ENCODE data around the gene TWIST2. TPM values are rescaled to one million over a fixed set of nuclear protein-coding genes. Genes with fewer than 3 reads are reported as not detected.

Gene TWIST2
- polyA plus RNA-seq, 3 donors = 0.43 to 0.49 (median 0.43) TPM

- Mint-ChIP-seq H3K36me3 (no peaks in the 10 kb centered on the region), H3K4me1 (no peaks in the 10 kb centered on the region), H3K9me3 (no peaks in the 10 kb centered on the region), H3K4me3 (no peak overlapping the region), H3K27ac (peak overlapping the region in 1 of 7 donors; percentile 74), H3K27me3 (ENCODE audit: low read depth in 3 of 3) (peaks cover 9 to 23% (median 12%) of the 10 kb centered on the region in 3 donors)
- no peak overlapping the region for H3K9ac ChIP-seq (ENCODE audit: insufficient read depth, low read length, poor library complexity, severe bottlenecking)
- no peak overlapping the region for H3K4me3 ChIP-seq (replicated peaks in 1 of 3; ENCODE audit: low read depth in 2 of 3, low read length in 3 of 3)
- H3K9me3 ChIP-seq (replicated peaks in 1 of 2; ENCODE audit: control insufficient read depth in 1 of 2, insufficient read depth in 1 of 2, low read length in 2 of 2) = no peaks in the 10 kb centered on the region
- no peak overlapping the region for H3K4me2 ChIP-seq (replicated peaks; ENCODE audit: extremely low read depth, low read length, poor library complexity, severe bottlenecking)
- no peaks in the 10 kb centered on the region for H3K4me1 ChIP-seq (ENCODE audit: control insufficient read depth in 1 of 2, insufficient read depth in 2 of 2, low read length in 2 of 2)
- DNase-seq = no peak
- no peaks in the 10 kb centered on the region for H3K27me3 ChIP-seq (ENCODE audit: control insufficient read depth in 2 of 2, insufficient read depth in 2 of 2, low read length in 2 of 2)
- H3K27ac ChIP-seq (ENCODE audit: low read depth in 1 of 2, low read length in 2 of 2) = no peak overlapping the region
- no peak for TF ChIP-seq CTCF (IDR thresholded peaks at IDR 0.05)
- no peaks in the 10 kb centered on the region for H3K79me2 ChIP-seq (ENCODE audit: insufficient read depth, low read length)
- H2AFZ ChIP-seq (ENCODE audit: insufficient read depth, low read depth, low read length, poor library complexity, severe bottlenecking) = no peak overlapping the region
- 79% methylated on average over 2 of the region's 4 CpGs for WGBS (ENCODE audit: insufficient coverage)
- no peaks in the 10 kb centered on the region for H4K20me1 ChIP-seq (ENCODE audit: insufficient read depth, low read length)
- H3K36me3 ChIP-seq (replicated peaks in 1 of 2; ENCODE audit: control insufficient read depth in 1 of 2, insufficient read depth in 2 of 2, low read length in 2 of 2) = no peaks in the 10 kb centered on the region
- intact Hi-C loops (cut with micrococcal nuclease) = no loop called here
These were observed 72.7 kb downstream of the TWIST2 start for GRCh38 chr2:238920601-238921001.

- TF ChIP-seq CTCF (IDR thresholded peaks at IDR 0.05) = no peak
- Histone ChIP-seq H3K9me3 (replicated peaks in 1 of 2; ENCODE audit: control insufficient read depth in 1 of 2, insufficient read depth in 1 of 2, low read length in 2 of 2) (no peaks in the 10 kb centered on the region), H4K20me1 (ENCODE audit: insufficient read depth, low read length) (no peaks in the 10 kb centered on the region), H3K79me2 (ENCODE audit: insufficient read depth, low read length) (no peaks in the 10 kb centered on the region), H3K27ac (ENCODE audit: low read depth in 1 of 2, low read length in 2 of 2) (no peak overlapping the region), H3K36me3 (replicated peaks in 1 of 2; ENCODE audit: control insufficient read depth in 1 of 2, insufficient read depth in 2 of 2, low read length in 2 of 2) (no peaks in the 10 kb centered on the region), H3K27me3 (ENCODE audit: control insufficient read depth in 2 of 2, insufficient read depth in 2 of 2, low read length in 2 of 2) (no peaks in the 10 kb centered on the region), H2AFZ (ENCODE audit: insufficient read depth, low read depth, low read length, poor library complexity, severe bottlenecking) (no peak overlapping the region), H3K9ac (ENCODE audit: insufficient read depth, low read length, poor library complexity, severe bottlenecking) (no peak overlapping the region), H3K4me1 (ENCODE audit: control insufficient read depth in 1 of 2, insufficient read depth in 2 of 2, low read length in 2 of 2) (no peaks in the 10 kb centered on the region), H3K4me3 (replicated peaks in 1 of 3; ENCODE audit: low read depth in 2 of 3, low read length in 3 of 3) (no peak overlapping the region), H3K4me2 (replicated peaks; ENCODE audit: extremely low read depth, low read length, poor library complexity, severe bottlenecking) (no peak overlapping the region)
- Mint-ChIP-seq H3K9me3 (no peaks in the 10 kb centered on the region), H3K27me3 (ENCODE audit: low read depth in 3 of 3) (peaks cover 11 to 18% (median 12%) of the 10 kb centered on the region in 3 donors), H3K4me1 (no peaks in the 10 kb centered on the region), H3K27ac (no peak overlapping the region), H3K36me3 (no peaks in the 10 kb centered on the region), H3K4me3 (no peak overlapping the region)
- intact Hi-C loops (cut with micrococcal nuclease) = no loop called here
- 89% methylated on average over 6 of the region's 8 CpGs for WGBS (ENCODE audit: insufficient coverage)
- DNase-seq = no peak
These were observed 73.4 kb downstream of the TWIST2 start for GRCh38 chr2:238921259-238921658.

Data from CD14-positive monocyte (primary cell).